Natural killer cell (primary cell): ENCODE results near the gene SLC27A6. TPM values are rescaled to one million over a fixed set of nuclear protein-coding genes. Genes with fewer than 3 reads are reported as not detected.

Experiments used
- ATAC-seq, 3 donors: fragments of 150-1000 bp in 2 of 3; fragments of 200-7000 bp in 1 of 3; cut with Tn5 transposase; 1 replicate in 1 of 3; 2 replicates in 2 of 3; pipeline ENCODE4 v1.10.0; 2021; ENCODE audit warnings: mild to moderate bottlenecking in 2 of 3, moderate library complexity in 2 of 3
- DNase-seq, 2 donors: peaks; one replicate each; pipeline versions ENCODE4 v3.0.0 to v3.0.0-alpha.2; 2013 to 2021; ENCODE audit warnings: mixed read lengths in 1 of 2
- H3K27ac ChIP-seq: one replicate; pipeline ENCODE4 v1.5.1; 2013; ENCODE audit warnings: mild to moderate bottlenecking, low read length
- H3K27me3 ChIP-seq: one replicate; pipeline ENCODE4 v1.6.1; 2013; ENCODE audit warnings: low read length; ENCODE audit not compliant: control insufficient read depth, insufficient read depth
- H3K36me3 ChIP-seq: one replicate; pipeline ENCODE4 v1.6.1; 2013; ENCODE audit warnings: low read length; ENCODE audit not compliant: control insufficient read depth, insufficient read depth
- H3K4me1 ChIP-seq: one replicate; pipeline ENCODE4 v1.6.1; 2013; ENCODE audit warnings: low read length; ENCODE audit not compliant: control insufficient read depth, insufficient read depth
- H3K4me3 ChIP-seq: one replicate; pipeline ENCODE4 v1.5.1; 2013; ENCODE audit warnings: low read length
- H3K9me3 ChIP-seq: one replicate; pipeline ENCODE4 v1.6.1; 2013; ENCODE audit warnings: low read length; ENCODE audit not compliant: control insufficient read depth, insufficient read depth
- H3K27ac Mint-ChIP-seq, 2 donors: one replicate each; pipeline ENCODE4 v1.8.0; 2022; ENCODE audit warnings: mild to moderate bottlenecking in 2 of 2, mixed read lengths in 2 of 2, moderate library complexity in 1 of 2
- H3K27me3 Mint-ChIP-seq, 2 donors: one replicate each; pipeline ENCODE4 v1.8.0; 2022; ENCODE audit warnings: low read depth in 2 of 2, mixed read lengths in 2 of 2
- H3K36me3 Mint-ChIP-seq: one replicate; pipeline ENCODE4 v1.8.0; 2022; ENCODE audit warnings: mixed read lengths
- H3K4me1 Mint-ChIP-seq, 2 donors: one replicate each; pipeline ENCODE4 v1.8.0; 2022; ENCODE audit warnings: mixed read lengths in 2 of 2
- H3K4me3 Mint-ChIP-seq: one replicate; pipeline ENCODE4 v1.8.0; 2022; ENCODE audit warnings: mild to moderate bottlenecking, moderate library complexity, mixed read lengths
- H3K9me3 Mint-ChIP-seq, 2 donors: one replicate each; pipeline ENCODE4 v1.8.0; 2022; ENCODE audit warnings: mixed read lengths in 2 of 2
- WGBS: methylation state at CpG from one replicate; pipeline ENCODE4 v1.1.7; 2013; ENCODE audit warnings: missing lambda C conversion rate; ENCODE audit not compliant: insufficient coverage; 5-methylcytosine and 5-hydroxymethylcytosine counted together
- intact Hi-C: fragments of 100-400 bp; cut with micrococcal nuclease; formaldehyde crosslinking; loops from one replicate; pipeline ENCODE4 v1.14.2; 2022
- total RNA-seq, 4 donors: library from RNA; stranded (reverse); fragments of 120-200 nt in 1 of 4; gene quantifications; one replicate each; pipeline versions ENCODE4 v1.2.3 to v1.2.4, GENCODE V29; 2013 to 2022
- TF ChIP-seq, protein P1 (sequence below): fragments of 200-600 bp; IDR thresholded peaks from one replicate; pipeline ENCODE4 v1.8.0; 2022; ENCODE audit warnings: antibody characterized with exemption

SLC27A6 gene
- total RNA-seq, 3 donors from 2014 or later (not counting 1 experiment from before 2014, with no cell fraction given), result not detected

DNA sequence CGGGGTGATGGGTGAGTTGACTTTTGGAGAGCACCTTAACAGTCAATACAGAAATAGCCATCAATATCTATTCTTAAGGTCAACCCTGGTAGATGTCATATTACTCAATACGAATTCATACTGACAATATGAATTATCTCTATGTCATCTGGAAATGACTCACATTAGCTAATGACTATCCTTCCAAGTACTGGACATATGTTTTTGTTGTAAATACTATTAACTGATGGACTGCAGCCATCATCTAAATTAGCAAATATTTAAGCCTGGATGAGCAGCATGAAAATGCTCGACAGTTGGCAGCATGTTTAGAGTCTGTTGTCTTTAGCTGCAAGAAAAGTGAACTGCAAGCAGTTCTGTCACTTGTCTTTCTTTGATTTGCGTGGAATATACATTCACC, 109.6 kb downstream of the SLC27A6 start:
- Mint-ChIP-seq H3K36me3 (no peaks in the 10 kb centered on the region), H3K27me3 (peaks cover 5 to 29% of the 10 kb centered on the region in 2 donors), H3K27ac (no peak overlapping the region), H3K4me1 (no peaks in the 10 kb centered on the region), H3K4me3 (no peak overlapping the region), H3K9me3 (no peaks in the 10 kb centered on the region)
- WGBS, result 70% methylated on average over 3 of the region's 4 CpGs
- Histone ChIP-seq H3K9me3 (no peaks in the 10 kb centered on the region), H3K27ac (no peak overlapping the region), H3K4me1 (no peaks in the 10 kb centered on the region), H3K36me3 (no peaks in the 10 kb centered on the region), H3K27me3 (no peaks in the 10 kb centered on the region), H3K4me3 (no peak overlapping the region)
- intact Hi-C loops, result no loop called here
- DNase-seq (no peak), ATAC-seq (no peak)
- TF ChIP-seq, protein P1, sequence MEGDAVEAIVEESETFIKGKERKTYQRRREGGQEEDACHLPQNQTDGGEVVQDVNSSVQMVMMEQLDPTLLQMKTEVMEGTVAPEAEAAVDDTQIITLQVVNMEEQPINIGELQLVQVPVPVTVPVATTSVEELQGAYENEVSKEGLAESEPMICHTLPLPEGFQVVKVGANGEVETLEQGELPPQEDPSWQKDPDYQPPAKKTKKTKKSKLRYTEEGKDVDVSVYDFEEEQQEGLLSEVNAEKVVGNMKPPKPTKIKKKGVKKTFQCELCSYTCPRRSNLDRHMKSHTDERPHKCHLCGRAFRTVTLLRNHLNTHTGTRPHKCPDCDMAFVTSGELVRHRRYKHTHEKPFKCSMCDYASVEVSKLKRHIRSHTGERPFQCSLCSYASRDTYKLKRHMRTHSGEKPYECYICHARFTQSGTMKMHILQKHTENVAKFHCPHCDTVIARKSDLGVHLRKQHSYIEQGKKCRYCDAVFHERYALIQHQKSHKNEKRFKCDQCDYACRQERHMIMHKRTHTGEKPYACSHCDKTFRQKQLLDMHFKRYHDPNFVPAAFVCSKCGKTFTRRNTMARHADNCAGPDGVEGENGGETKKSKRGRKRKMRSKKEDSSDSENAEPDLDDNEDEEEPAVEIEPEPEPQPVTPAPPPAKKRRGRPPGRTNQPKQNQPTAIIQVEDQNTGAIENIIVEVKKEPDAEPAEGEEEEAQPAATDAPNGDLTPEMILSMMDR, result no peak

DNA sequence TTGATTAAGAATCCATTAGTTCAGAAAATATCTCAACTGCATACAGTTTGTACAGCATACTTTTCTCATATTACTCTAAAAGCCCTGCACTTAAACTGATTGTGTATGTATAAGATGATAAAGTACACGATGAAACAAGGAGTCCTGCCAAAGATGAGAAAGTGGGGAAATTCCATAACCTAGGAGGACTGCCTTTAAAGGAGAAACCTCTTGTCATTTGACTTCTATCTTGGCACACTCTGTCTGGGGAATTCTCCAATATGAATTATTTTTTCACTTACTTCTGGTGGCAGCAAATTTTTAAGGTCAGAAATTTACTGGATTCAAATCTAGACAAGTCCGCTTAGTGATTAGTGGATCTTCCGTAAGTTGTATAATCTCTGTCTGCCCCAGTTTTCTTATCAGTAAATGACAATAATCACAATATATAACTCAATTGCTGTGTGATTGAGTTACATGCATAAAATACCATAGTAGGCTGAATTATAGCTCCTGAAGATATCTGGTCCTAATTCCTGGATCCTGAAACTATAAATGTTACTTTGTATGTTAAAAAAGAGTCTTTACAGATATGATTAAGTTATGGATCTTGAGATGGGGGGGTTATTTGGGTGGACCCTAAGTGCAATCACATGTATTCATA, 112.3 kb downstream of the SLC27A6 start:
- intact Hi-C loops, result no loop called here
- H3K9me3 Mint-ChIP-seq, result no peaks in the 10 kb centered on the region
- TF ChIP-seq, protein P1, result no peak
- DNase-seq, result no peak
- Histone ChIP-seq H3K4me3 (no peak overlapping the region), H3K9me3 (no peaks in the 10 kb centered on the region), H3K36me3 (no peaks in the 10 kb centered on the region), H3K4me1 (no peaks in the 10 kb centered on the region), H3K27ac (no peak overlapping the region), H3K27me3 (no peaks in the 10 kb centered on the region)
- ATAC-seq, result no peak
- H3K36me3 Mint-ChIP-seq, result no peaks in the 10 kb centered on the region
- no peaks in the 10 kb centered on the region for H3K4me1 Mint-ChIP-seq
- 71% methylated on average over 1 of the region's 3 CpGs for WGBS
- no peak overlapping the region for H3K27ac Mint-ChIP-seq
- no peak overlapping the region for H3K4me3 Mint-ChIP-seq
- H3K27me3 Mint-ChIP-seq, result peaks cover 10 to 37% of the 10 kb centered on the region in 2 donors

DNA sequence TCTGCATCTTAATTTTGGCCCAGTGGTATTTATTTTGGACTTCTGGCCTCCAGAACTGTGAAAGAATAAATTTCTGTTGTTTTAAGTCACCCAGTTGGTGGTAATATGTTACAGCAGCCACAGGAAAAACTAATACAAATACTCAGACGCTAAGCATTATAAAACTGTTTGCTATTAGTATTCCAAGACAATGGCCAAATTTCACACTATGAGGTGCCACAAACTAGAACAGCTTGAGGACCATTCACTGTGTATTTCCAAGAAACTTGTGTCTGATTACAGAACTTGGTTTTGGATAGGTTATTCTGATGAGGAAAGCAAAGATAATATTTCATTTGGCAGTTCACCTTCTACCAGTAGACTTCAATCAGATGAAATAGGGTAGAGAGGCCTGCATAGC, 113.0 kb downstream of the SLC27A6 start:
- no peaks in the 10 kb centered on the region for H3K36me3 Mint-ChIP-seq

More for the DNA sequence above, 113.0 kb downstream of the SLC27A6 start:
- no peaks in the 10 kb centered on the region for H3K9me3 ChIP-seq
- no peak overlapping the region for H3K27ac ChIP-seq
- H3K9me3 Mint-ChIP-seq, result no peaks in the 10 kb centered on the region
- no peaks in the 10 kb centered on the region for H3K27me3 ChIP-seq
- WGBS, result 90% methylated on average over 1 of the region's 1 CpG
- H3K4me3 ChIP-seq, result no peak overlapping the region
- intact Hi-C loops, result no loop called here
- no peaks in the 10 kb centered on the region for H3K4me1 ChIP-seq
- no peaks in the 10 kb centered on the region for H3K4me1 Mint-ChIP-seq
- no peak overlapping the region for H3K27ac Mint-ChIP-seq
- H3K4me3 Mint-ChIP-seq, result no peak overlapping the region
- TF ChIP-seq, protein P1, result no peak
- no peak for ATAC-seq
- H3K27me3 Mint-ChIP-seq, result peaks cover 10 to 37% of the 10 kb centered on the region in 2 donors
- no peaks in the 10 kb centered on the region for H3K36me3 ChIP-seq
- no peak for DNase-seq
